ENCODE measurements around the gene PRC1.
A peak's percentile ranks its signal among the peaks of the same experiment; 100 is the strongest.
"Not testable (repeated sequence)": the region's sequence is repeated elsewhere in the genome, so short reads cannot be mapped to it uniquely, and the experiment has no call there.

PRC1 gene

GRCh38 chr15:90931828-90932659 lies 62.3 kb downstream of the PRC1 start, which contains the start of gene HDDC3:
TSS of gene HDDC3 (minus strand) at chr15:90932549. CDS start at chr15:90932540, 9 bp downstream.
- peak; percentile 84 for DNase-seq

GRCh38 chr15:90931575-90931827 lies 62.8 kb downstream of the PRC1 start:
- DNase-seq = no peak

GRCh38 chr15:90930861-90931574 lies 63.3 kb downstream of the PRC1 start:
- DNase-seq = no peak

- no peak for DNase-seq
Observed at GRCh38 chr15:90929246-90930019, 64.9 kb downstream of the PRC1 start.

- not testable (repeated sequence) for DNase-seq
Observed at GRCh38 chr15:90928106-90928505, 66.2 kb downstream of the PRC1 start.

- not testable (repeated sequence) for DNase-seq
Observed at GRCh38 chr15:90926766-90927165, 67.6 kb downstream of the PRC1 start.

- DNase-seq = no peak
Observed at GRCh38 chr15:90924375-90924774, 70.0 kb downstream of the PRC1 start.

- not testable (repeated sequence) for DNase-seq
Observed at GRCh38 chr15:90922712-90923322, 71.5 kb downstream of the PRC1 start.

- DNase-seq = no peak
Observed at GRCh38 chr15:90921887-90922286, 72.4 kb downstream of the PRC1 start.

- no peak for DNase-seq
Observed at GRCh38 chr15:90918835-90919234, 75.5 kb downstream of the PRC1 start.

GRCh38 chr15:90918034-90918788 lies 76.1 kb downstream of the PRC1 start:
- no peak for DNase-seq

- DNase-seq = no peak
Observed at GRCh38 chr15:90917569-90917968, 76.8 kb downstream of the PRC1 start.

- DNase-seq = no peak
Observed at GRCh38 chr15:90916461-90916860, 77.9 kb downstream of the PRC1 start.

Data from activated effector memory CD4-positive, alpha-beta T cell treated with Interleukin-2 at 50 U/mL for 16 hours (primary cell).